GM21619 (cell line): Measurements from ENCODE around the gene TM9SF1.

ENCODE experiments used
- ATAC-seq: cut with Tn5 transposase; IDR thresholded peaks from one replicate; pipeline ENCODE4 v1.9.1; 2021; ENCODE audit not compliant: unreplicated experiment

The TM9SF1 gene

GRCh38 chr14:24156840-24157239 lies 38.4 kb downstream of the TM9SF1 start:
- no peak for ATAC-seq

GRCh38 chr14:24155100-24155499 lies 40.1 kb downstream of the TM9SF1 start:
- no peak for ATAC-seq

DNA sequence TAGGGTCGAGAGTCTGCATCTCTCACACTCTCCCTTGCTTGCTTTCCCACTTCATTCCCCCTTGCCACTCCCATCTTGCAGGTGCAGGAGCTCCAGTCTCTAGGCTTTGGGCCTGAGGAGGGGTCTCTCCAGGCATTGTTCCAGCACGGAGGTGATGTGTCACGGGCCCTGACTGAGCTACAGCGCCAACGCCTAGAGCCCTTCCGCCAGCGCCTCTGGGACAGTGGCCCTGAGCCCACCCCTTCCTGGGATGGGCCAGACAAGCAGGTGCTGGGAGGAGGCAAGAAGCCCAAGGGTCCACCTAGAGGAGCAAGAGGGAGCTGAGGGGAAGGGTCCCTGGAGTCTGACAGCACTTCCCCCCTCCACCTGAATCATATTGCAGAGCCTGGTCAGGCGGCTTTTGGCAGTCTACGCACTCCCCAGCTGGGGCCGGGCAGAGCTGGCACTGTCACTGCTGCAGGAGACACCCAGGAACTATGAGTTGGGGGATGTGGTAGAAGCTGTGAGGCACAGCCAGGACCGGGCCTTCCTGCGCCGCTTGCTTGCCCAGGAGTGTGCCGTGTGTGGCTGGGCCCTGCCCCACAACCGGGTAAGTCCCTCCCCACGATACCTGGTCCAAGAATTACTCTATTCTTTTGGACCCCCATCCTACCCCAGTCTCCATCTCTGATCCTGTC lies 43.7 kb downstream of the TM9SF1 start:
- ATAC-seq, result no peak

- no peak for ATAC-seq
Observed at GRCh38 chr14:24150993-24151392, 44.2 kb downstream of the TM9SF1 start.

- no peak for ATAC-seq
Observed at GRCh38 chr14:24150567-24150966, 44.7 kb downstream of the TM9SF1 start.

DNA sequence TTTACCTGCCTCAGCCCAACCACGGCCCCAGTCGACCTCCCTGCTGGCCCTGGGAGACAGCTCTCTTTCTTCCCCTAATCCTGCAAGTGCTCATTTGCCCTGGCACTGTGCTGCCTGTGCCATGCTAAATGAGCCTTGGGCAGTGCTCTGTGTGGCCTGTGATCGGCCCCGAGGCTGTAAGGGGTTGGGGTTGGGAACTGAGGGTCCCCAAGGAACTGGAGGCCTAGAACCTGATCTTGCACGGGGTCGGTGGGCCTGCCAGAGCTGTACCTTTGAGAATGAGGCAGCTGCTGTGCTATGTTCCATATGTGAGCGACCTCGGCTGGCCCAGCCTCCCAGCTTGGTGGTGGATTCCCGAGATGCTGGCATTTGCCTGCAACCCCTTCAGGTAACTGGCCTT lies 45.2 kb downstream of the TM9SF1 start:
- ATAC-seq, result no peak

- no peak for ATAC-seq
Observed at GRCh38 chr14:24149302-24149969, 45.8 kb downstream of the TM9SF1 start.

- ATAC-seq, result no peak
Observed at GRCh38 chr14:24147761-24148428, 47.3 kb downstream of the TM9SF1 start.

DNA sequence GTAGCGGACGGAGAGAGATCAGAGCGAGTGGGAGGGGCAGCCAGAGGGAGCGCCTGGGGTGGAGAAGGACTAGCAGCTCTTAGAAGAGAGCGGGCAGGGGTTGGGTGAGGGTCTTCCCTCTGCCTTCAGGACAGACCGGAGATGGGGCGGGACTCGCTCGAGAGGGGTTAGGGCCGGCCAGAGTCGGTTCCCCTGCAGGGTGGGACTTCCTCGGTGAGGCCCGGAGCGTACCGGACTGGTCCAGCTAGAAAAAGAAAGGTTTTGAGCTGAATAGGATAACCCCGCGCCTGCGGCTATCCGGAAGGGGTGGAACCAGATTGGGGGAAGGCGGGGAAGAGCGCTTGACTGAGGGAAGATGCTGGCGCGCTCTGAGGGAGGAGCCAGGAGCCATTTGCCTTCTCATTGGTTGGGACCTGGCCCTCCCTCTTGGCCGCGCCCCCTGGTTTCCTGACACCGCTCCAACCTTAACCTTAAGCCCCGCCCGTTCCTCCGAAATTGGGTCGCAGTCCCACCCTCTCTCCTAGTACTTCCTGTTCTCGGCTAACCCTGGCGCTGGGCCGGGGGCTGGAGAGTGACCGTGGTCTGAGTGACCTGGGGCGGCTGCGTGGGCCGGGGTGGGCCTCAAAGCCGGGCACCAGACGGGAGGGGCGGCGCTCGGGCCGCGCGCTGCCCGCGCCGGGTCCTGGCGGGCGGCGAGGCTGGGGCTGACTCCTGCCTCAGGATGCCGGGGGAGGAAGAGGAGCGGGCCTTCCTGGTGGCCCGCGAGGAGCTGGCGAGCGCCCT lies 48.1 kb downstream of the TM9SF1 start, which contains the start of gene RNF31:
Gene RNF31, plus strand, starts transcription at position 521 of the 783 bp plus-strand sequence. Its CDS starts 201 bp downstream, at position 722.
- peak; percentile 72 for ATAC-seq

GRCh38 chr14:24146453-24146977 lies 48.7 kb downstream of the TM9SF1 start, which contains the start of gene PSME2:
Gene PSME2, minus strand, starts transcription at chr14:24146610. Its CDS starts 29 bp downstream, at chr14:24146581.
- ATAC-seq, result peak; percentile 63

DNA sequence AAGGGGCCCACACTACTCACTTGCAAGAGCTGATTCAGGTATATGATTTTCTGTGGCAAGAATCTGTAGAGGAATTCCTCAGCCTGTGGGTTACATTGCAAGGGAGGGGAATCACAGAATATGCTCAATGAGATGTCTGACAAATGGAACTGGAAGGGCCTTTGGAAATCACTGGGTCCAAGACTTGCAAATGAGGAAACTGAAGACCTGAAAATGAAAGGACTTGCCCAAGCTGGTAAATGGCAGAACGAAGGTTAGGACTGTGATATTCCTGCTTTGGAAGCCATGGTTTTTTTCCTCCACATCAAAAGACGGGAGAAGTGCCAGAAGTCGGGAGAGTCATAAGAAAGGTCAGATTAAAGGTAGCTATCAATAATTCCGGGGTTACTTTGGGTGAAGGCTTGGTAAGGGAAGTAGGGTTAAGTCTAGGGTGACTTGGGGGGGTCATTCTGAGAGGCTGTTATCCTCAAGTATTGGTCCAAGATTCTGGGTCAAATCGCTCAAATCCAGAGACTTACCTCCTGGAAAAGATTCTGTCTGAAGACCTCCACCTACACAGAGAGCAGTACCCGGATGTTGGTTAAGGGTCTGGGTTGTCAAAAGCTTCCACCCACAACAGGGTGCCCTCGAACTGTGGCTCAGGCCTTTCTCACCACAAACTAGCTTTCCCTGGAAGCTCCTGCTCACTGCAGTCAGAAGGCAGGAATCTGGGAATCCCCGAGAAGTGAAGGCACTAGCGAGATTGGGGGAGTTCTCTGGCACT lies 49.4 kb downstream of the TM9SF1 start:
- no peak for ATAC-seq

DNA sequence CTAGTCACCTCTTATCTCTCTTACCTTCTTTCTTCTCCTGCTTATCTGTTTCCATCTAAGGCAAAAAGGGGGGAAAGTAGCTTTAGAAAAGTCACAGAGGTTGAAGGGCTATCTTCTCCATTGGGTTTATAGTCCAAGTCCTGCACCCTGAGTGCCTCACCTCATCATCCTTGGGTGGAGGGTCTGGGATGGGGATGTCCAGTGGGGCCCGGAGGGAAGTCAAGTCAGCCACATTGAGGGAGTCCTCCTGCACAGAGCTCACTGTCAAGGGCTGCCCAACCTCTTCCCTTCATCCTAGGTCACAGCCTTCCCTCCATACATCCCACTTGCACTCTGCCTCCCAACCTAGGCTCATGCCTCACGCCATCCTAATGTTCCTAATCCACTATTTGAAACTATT lies 50.0 kb downstream of the TM9SF1 start:
- ATAC-seq, result no peak

- ATAC-seq, result no peak
Observed at GRCh38 chr14:24144451-24144850, 50.8 kb downstream of the TM9SF1 start.

DNA sequence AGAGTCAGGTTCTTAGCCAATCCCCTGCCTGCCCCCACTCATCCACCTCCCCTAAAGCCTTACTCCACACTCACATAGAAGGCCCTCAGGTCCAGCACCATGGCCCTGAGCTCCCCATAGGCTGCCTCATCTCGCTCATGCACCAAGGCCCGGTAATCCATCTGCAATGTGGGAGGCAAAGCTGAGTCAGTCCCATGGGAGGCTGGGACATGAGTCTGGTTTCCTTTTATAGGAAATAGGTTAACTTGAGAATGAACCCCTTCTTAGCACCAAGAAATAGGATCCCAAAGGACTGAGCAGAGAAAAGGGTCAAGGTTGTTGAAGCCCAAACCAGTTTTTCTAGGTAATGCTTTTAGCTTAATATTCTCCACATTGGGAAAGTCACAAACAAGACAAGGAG lies 51.7 kb downstream of the TM9SF1 start:
- no peak for ATAC-seq

GRCh38 chr14:24141097-24141880 lies 54.0 kb downstream of the TM9SF1 start, which contains the start of gene EMC9:
Gene EMC9, minus strand, starts transcription at chr14:24141591. Its CDS starts 287 bp downstream, at chr14:24141304.
- ATAC-seq, result peak; percentile 80

GRCh38 chr14:24139272-24139934 lies 55.8 kb downstream of the TM9SF1 start:
- ATAC-seq, result no peak
